ENCODE measurements around the gene MEGF6. TPM values are rescaled to one million over a fixed set of nuclear protein-coding genes. Genes with fewer than 3 reads are reported as not detected.
A peak's percentile ranks its signal among the peaks of the same experiment; 100 is the strongest.

The MEGF6 gene
- total and polyA plus RNA-seq, 4 donors: 6.0 to 19.9 (median 15.3) TPM

DNA sequence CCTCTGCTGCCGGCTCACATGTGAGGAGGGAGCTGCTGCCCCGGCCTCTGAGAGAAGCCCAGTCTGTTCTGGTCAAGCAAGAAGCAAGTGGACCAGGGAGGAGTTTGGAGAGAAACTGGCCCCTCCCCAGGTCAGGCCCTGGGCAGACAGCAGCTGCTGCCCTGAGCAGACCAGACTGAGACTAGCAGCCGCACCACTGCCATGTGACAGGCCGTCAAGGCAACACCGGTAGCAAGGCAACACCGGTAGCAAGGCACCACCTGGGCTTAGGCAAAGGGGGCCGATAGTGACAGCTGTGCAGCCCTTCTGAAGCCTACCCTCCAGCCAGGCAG, 106.5 kb downstream of the MEGF6 start:
- no peaks in the 10 kb centered on the region for H3K9me3 ChIP-seq (ENCODE audit: control insufficient read depth, insufficient read depth, low read length)
- no peak overlapping the region for H3K4me3 ChIP-seq (ENCODE audit: low read depth, low read length)
- H3K27ac ChIP-seq (ENCODE audit: low read depth, low read length): no peak overlapping the region
- peaks cover 59% of the 10 kb centered on the region for H3K36me3 ChIP-seq (ENCODE audit: control insufficient read depth, insufficient read depth, low read length)
- WGBS (ENCODE audit: insufficient coverage): 76% methylated on average over 6 of the region's 7 CpGs
- no peak for DNase-seq (ENCODE audit: low read depth in 4 of 6, low spot score in 6 of 6)
- no peaks in the 10 kb centered on the region for H3K27me3 ChIP-seq (ENCODE audit: control insufficient read depth, insufficient read depth, low read length)
- peaks cover 20% of the 10 kb centered on the region for H3K4me1 ChIP-seq (ENCODE audit: control insufficient read depth, insufficient read depth, low read length)

DNA sequence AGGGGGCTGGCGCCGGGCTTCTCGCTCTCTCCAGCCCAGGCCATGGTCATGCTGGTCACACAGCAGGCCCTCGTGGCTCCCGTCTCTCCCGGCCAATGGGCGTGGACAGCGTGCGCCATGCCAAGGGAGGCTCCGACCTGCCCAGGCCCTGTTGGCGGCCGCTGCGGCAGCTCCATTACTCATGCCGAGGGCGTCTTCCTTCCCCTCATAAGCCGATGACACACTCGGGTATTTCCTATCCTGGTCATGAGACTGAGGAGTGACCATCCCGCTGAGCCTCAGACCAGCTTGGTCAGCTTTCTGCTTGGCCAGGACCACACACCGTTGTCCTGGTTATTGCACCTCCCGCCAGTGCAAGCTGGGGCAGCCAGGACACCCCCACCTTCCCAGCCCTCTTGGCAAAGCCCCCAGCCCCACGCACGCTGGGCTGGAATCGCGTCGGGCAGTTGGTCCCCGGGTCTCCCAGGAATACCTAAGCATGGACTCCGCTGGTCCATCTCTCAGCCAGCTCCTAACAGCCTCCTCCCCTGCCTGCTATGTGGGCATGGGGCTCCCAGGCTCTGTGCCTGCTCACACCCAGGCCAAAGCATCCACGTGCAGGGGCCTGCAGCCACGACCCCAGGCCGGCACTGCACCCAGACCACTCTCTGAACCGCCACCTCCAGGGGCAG, 107.0 kb downstream of the MEGF6 start:
- Histone ChIP-seq H3K9me3 (ENCODE audit: control insufficient read depth, insufficient read depth, low read length) (no peaks in the 10 kb centered on the region), H3K4me1 (ENCODE audit: control insufficient read depth, insufficient read depth, low read length) (peaks cover 20% of the 10 kb centered on the region), H3K27ac (ENCODE audit: low read depth, low read length) (no peak overlapping the region), H3K4me3 (ENCODE audit: low read depth, low read length) (no peak overlapping the region), H3K27me3 (ENCODE audit: control insufficient read depth, insufficient read depth, low read length) (no peaks in the 10 kb centered on the region), H3K36me3 (ENCODE audit: control insufficient read depth, insufficient read depth, low read length) (peaks cover 64% of the 10 kb centered on the region)
- WGBS (ENCODE audit: insufficient coverage): 73% methylated on average over 31 of the region's 31 CpGs
- DNase-seq (ENCODE audit: low read depth in 4 of 6, low spot score in 6 of 6): peak in 1 of 6 donors; percentile 20

DNA sequence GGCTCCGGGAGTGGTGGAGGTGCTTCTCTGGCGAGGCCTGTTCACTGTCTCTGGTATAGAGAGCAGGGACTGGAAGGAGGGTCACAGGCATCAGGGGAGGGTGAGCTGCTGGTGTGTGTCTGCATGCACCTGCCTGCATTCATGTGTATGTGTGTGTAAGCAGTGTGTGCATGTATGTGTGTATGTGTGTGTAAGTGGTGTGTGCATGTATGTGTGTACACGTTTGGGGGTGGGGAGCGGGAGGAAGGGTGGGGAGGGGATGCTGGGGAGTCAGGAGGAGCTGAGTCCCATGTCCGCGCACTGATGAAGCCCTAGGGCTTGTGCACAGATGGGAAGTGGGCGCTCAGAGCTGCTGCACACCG, 107.8 kb downstream of the MEGF6 start:
- 83% methylated on average over 8 of the region's 8 CpGs for WGBS (ENCODE audit: insufficient coverage)
- DNase-seq (ENCODE audit: low read depth in 4 of 6, low spot score in 6 of 6): no peak
- no peak overlapping the region for H3K27ac ChIP-seq (ENCODE audit: low read depth, low read length)
- no peaks in the 10 kb centered on the region for H3K9me3 ChIP-seq (ENCODE audit: control insufficient read depth, insufficient read depth, low read length)
- H3K4me1 ChIP-seq (ENCODE audit: control insufficient read depth, insufficient read depth, low read length): peaks cover 20% of the 10 kb centered on the region
- no peaks in the 10 kb centered on the region for H3K27me3 ChIP-seq (ENCODE audit: control insufficient read depth, insufficient read depth, low read length)
- no peak overlapping the region for H3K4me3 ChIP-seq (ENCODE audit: low read depth, low read length)
- H3K36me3 ChIP-seq (ENCODE audit: control insufficient read depth, insufficient read depth, low read length): peaks cover 66% of the 10 kb centered on the region

DNA sequence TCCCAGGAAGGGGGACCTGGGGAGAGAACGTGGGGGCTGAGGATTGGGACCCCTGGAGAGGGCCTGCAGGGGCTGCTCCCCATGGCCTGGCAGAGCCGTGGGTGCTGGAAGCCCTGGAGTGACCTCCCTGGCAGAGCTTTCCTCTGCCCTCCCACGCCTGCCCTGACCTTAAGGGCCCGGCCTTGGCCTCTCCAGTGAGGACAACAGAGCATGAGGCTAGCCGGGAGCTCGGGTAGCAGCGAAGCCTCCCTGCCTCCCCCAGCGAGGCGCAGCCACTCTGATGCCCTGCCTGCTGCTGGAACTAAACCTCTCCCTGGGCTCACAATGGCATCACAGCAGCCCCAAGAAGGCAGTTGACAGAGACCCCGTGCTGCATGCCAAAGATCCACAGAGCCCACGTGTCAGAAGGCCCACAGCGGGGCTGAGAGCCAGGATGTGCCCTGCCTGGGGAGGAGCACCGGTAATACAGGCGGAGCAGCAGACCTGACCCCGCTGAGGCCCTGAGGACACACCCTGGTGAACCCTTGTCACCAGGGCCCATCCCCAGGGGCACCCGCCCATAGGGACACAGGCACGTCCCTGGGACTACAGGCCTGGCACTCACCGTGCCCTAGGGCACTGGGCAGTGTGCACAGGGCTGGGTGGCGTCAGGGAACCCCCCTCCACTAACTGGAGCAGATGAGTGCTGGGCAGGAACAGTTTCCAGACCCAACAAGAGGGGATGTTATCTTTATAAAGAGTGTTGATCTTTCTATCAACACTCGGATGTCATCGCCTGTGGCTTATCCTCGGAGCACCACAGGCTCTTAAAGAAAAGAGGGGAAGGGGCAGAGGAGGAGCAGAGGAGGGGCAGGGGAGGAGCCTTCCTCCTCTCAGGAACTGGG, 108.4 kb downstream of the MEGF6 start:
- Histone ChIP-seq H3K4me1 (ENCODE audit: control insufficient read depth, insufficient read depth, low read length) (peaks cover 23% of the 10 kb centered on the region), H3K27me3 (ENCODE audit: control insufficient read depth, insufficient read depth, low read length) (no peaks in the 10 kb centered on the region), H3K36me3 (ENCODE audit: control insufficient read depth, insufficient read depth, low read length) (peaks cover 69% of the 10 kb centered on the region), H3K4me3 (ENCODE audit: low read depth, low read length) (no peak overlapping the region), H3K9me3 (ENCODE audit: control insufficient read depth, insufficient read depth, low read length) (no peaks in the 10 kb centered on the region), H3K27ac (ENCODE audit: low read depth, low read length) (no peak overlapping the region)
- DNase-seq (ENCODE audit: low read depth in 4 of 6, low spot score in 6 of 6): no peak
- WGBS (ENCODE audit: insufficient coverage): 79% methylated on average over 20 of the region's 22 CpGs

DNA sequence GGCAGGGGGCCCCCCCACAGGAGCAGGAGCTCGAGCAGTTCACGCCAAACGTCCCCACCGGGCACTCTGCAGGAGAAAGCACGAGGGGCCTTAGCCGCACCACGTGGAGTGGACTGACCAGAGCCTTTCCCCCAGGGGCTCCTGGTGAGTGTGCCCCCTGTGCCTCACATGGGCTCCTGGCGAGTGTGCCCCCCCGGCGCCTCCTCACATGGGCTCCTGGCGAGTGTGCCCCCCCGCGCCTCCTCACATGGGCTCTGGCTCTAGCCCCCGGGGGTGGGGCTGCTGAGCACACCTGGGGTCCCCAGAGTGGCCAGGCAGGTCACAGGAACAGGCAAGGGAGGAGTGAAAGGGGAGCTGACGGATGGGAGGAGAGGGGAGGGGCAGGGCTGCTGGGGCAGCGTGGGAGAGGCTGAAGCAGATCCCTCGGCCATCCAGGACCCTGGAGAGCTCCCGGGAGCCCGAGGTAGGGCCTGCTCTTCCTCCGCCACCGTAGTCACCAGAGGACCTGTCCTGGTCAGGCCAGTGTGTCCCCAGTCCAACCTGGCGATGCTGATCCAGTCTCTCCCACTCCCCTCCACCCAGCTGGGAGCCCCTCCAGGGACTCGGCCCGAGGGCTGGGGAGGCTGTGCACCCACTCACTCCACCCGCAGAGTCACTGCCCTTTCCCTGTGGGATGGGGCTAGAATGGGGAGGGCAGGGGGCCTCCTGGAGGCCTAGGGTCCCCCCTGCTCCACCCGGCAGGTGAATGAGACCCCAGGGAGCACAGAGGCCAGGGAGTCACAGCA, 109.3 kb downstream of the MEGF6 start:
- 66% methylated on average over 21 of the region's 26 CpGs for WGBS (ENCODE audit: insufficient coverage)
- Histone ChIP-seq H3K27ac (ENCODE audit: low read depth, low read length) (no peak overlapping the region), H3K4me1 (ENCODE audit: control insufficient read depth, insufficient read depth, low read length) (peaks cover 23% of the 10 kb centered on the region), H3K4me3 (ENCODE audit: low read depth, low read length) (no peak overlapping the region), H3K27me3 (ENCODE audit: control insufficient read depth, insufficient read depth, low read length) (no peaks in the 10 kb centered on the region), H3K36me3 (ENCODE audit: control insufficient read depth, insufficient read depth, low read length) (peaks cover 76% of the 10 kb centered on the region), H3K9me3 (ENCODE audit: control insufficient read depth, insufficient read depth, low read length) (no peaks in the 10 kb centered on the region)
- peak in 2 of 6 donors; percentile 13 to 60 for DNase-seq (ENCODE audit: low read depth in 4 of 6, low spot score in 6 of 6)

DNA sequence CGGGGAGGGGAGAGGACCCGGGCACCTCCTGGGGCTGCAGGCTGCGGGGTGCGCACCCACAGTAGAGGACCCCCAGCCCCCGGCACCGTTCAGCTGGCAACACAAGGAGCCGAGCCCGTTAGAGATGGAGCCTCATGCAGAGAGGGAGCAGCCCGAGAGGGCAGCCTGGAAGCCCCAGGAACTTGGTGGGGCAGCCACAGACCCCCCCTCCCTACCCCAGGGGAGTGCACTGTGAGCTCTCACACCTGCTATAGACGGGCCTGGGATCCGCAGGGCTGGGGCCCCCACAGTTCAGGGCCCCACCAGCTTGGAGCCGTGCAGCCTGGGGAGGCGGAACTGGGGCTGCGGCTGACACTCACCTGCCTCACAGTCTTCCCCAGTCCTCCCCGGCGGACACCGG, 109.9 kb downstream of the MEGF6 start:
- 76% methylated on average over 14 of the region's 17 CpGs for WGBS (ENCODE audit: insufficient coverage)
- Histone ChIP-seq H3K27ac (ENCODE audit: low read depth, low read length) (no peak overlapping the region), H3K9me3 (ENCODE audit: control insufficient read depth, insufficient read depth, low read length) (no peaks in the 10 kb centered on the region), H3K4me3 (ENCODE audit: low read depth, low read length) (no peak overlapping the region), H3K4me1 (ENCODE audit: control insufficient read depth, insufficient read depth, low read length) (peaks cover 23% of the 10 kb centered on the region), H3K27me3 (ENCODE audit: control insufficient read depth, insufficient read depth, low read length) (no peaks in the 10 kb centered on the region), H3K36me3 (ENCODE audit: control insufficient read depth, insufficient read depth, low read length) (peaks cover 80% of the 10 kb centered on the region)
- DNase-seq (ENCODE audit: low read depth in 4 of 6, low spot score in 6 of 6): no peak

DNA sequence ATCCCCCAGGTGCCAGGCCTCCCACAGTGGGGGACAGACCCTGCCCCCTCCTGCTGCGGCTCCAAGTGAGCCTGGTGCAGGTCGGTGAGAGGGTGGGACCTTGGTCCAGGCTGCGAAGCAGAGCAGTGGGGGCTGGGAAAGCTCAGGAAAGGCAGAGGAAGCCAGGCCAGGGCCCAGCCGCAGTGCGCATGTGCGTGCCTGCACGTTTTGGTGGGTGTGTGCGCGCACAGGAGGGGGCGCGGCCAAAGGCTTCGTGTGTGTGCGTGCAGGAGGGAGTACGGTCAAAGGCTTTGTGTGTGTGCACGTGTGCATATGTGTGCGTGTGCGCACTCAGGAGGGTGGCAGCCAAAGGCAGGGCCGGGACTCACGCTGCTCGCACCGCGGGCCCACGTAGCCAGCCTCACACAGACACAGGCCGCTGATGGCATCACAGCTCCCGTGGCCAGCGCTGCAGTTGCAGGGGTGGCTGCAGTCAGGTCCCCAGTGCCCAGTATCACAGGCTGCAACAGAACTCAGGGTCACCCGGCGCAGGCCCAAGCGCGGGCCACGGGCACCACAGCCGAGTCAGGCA, 111.0 kb downstream of the MEGF6 start:
- 90% methylated on average over 32 of the region's 32 CpGs for WGBS (ENCODE audit: insufficient coverage)
- Histone ChIP-seq H3K27ac (ENCODE audit: low read depth, low read length) (no peak overlapping the region), H3K4me1 (ENCODE audit: control insufficient read depth, insufficient read depth, low read length) (peaks cover 23% of the 10 kb centered on the region), H3K4me3 (ENCODE audit: low read depth, low read length) (no peak overlapping the region), H3K27me3 (ENCODE audit: control insufficient read depth, insufficient read depth, low read length) (no peaks in the 10 kb centered on the region), H3K9me3 (ENCODE audit: control insufficient read depth, insufficient read depth, low read length) (no peaks in the 10 kb centered on the region), H3K36me3 (ENCODE audit: control insufficient read depth, insufficient read depth, low read length) (peaks cover 87% of the 10 kb centered on the region)
- DNase-seq (ENCODE audit: low read depth in 4 of 6, low spot score in 6 of 6): no peak

DNA sequence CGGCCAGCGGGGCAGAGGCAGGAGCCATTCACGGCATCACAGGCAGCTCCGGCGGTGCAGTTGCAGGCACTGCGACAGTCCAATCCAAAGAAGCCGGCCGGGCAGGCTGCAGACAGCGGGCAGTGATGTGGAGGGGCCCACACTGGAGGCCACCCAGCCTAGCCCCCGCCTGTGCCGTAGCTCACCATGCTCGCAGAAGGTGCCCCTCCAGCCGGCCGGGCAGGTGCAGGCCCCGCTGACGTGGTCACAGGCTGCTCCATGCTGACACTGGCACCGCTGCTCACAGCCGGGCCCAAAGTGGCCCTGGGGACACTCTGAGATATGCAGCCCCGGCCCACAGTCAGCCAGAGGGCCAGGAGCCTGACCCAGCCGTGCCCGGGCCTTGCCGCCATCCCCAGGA, 111.7 kb downstream of the MEGF6 start:
- H3K9me3 ChIP-seq (ENCODE audit: control insufficient read depth, insufficient read depth, low read length): no peaks in the 10 kb centered on the region
- no peak overlapping the region for H3K27ac ChIP-seq (ENCODE audit: low read depth, low read length)
- no peak overlapping the region for H3K4me3 ChIP-seq (ENCODE audit: low read depth, low read length)
- peaks cover 87% of the 10 kb centered on the region for H3K36me3 ChIP-seq (ENCODE audit: control insufficient read depth, insufficient read depth, low read length)
- 87% methylated on average over 22 of the region's 22 CpGs for WGBS (ENCODE audit: insufficient coverage)
- H3K27me3 ChIP-seq (ENCODE audit: control insufficient read depth, insufficient read depth, low read length): no peaks in the 10 kb centered on the region
- H3K4me1 ChIP-seq (ENCODE audit: control insufficient read depth, insufficient read depth, low read length): peaks cover 27% of the 10 kb centered on the region
- no peak for DNase-seq (ENCODE audit: low read depth in 4 of 6, low spot score in 6 of 6)

DNA sequence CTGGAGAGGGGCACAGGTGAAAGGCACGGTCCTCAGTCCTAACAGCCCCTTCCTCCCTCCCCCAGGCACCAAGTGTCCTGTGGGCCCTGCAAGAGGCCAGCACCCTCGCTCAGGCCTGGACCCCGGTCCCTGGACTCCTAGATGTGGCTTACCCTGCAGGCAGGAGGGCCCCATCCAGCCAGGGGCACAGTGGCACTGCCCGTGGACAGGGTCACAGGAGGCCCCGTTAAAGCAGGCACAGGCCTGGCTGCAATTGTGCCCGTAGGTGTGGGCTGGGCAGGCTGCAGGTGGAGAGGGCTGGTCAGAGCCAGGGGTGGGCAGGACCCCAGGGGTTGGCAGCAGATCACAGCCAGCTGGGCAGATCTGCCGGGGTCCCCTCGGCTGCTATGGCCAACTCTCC, 112.3 kb downstream of the MEGF6 start:
- Histone ChIP-seq H3K27me3 (ENCODE audit: control insufficient read depth, insufficient read depth, low read length) (no peaks in the 10 kb centered on the region), H3K27ac (ENCODE audit: low read depth, low read length) (no peak overlapping the region), H3K4me3 (ENCODE audit: low read depth, low read length) (no peak overlapping the region), H3K9me3 (ENCODE audit: control insufficient read depth, insufficient read depth, low read length) (no peaks in the 10 kb centered on the region), H3K4me1 (ENCODE audit: control insufficient read depth, insufficient read depth, low read length) (peaks cover 25% of the 10 kb centered on the region), H3K36me3 (ENCODE audit: control insufficient read depth, insufficient read depth, low read length) (peaks cover 87% of the 10 kb centered on the region)
- DNase-seq (ENCODE audit: low read depth in 4 of 6, low spot score in 6 of 6): no peak
- 82% methylated on average over 8 of the region's 8 CpGs for WGBS (ENCODE audit: insufficient coverage)
